ENCODE measurements around the gene RNF144B. TPM values are rescaled to one million over a fixed set of nuclear protein-coding genes. Genes with fewer than 3 reads are reported as not detected.

RNF144B gene
- total RNA-seq, 1 experiment from 2014 or later = 2.3 TPM

- H2BK120ac ChIP-seq (ENCODE audit: low read depth, low read length, poor library complexity, severe bottlenecking) = no peak overlapping the region
- no peak overlapping the region for H3K14ac ChIP-seq (ENCODE audit: insufficient read depth, low read length)
- H3K27me3 Mint-ChIP-seq (ENCODE audit: low read depth) = no peaks in the 10 kb centered on the region
- H3K18ac ChIP-seq (ENCODE audit: insufficient read length, low read depth, low read length) = peak overlapping the region; percentile 69
- no peak overlapping the region for H4K91ac ChIP-seq (ENCODE audit: insufficient read length, low read depth, low read length)
- no peak overlapping the region for H3K23ac ChIP-seq (ENCODE audit: insufficient read length, low read depth, low read length)
- H3K4me1 ChIP-seq (ENCODE audit: insufficient read depth, low read length) = no peaks in the 10 kb centered on the region
- H3K9ac ChIP-seq (ENCODE audit: extremely low read depth, insufficient read length, low read length) = no peak overlapping the region
- H4K5ac ChIP-seq (ENCODE audit: insufficient read length, low read depth, low read length) = no peak overlapping the region
- no peaks in the 10 kb centered on the region for H4K20me1 ChIP-seq (ENCODE audit: control insufficient read depth, insufficient read depth, insufficient read length)
- no peaks in the 10 kb centered on the region for H3K79me1 ChIP-seq (ENCODE audit: insufficient read depth, low read depth, low read length, poor library complexity, severe bottlenecking)
- H3T11ph ChIP-seq (ENCODE audit: low read length) = no peak overlapping the region
- no peak overlapping the region for H3K4ac ChIP-seq (ENCODE audit: low read depth, low read length)
- no peak overlapping the region for H3K27ac Mint-ChIP-seq
- H3K56ac ChIP-seq (ENCODE audit: insufficient read length, low read depth, low read length) = no peak overlapping the region
- no peak overlapping the region for H2AK5ac ChIP-seq (ENCODE audit: insufficient read length, low read length)
- H2BK5ac ChIP-seq (ENCODE audit: insufficient read length, low read length) = no peak overlapping the region
- H4K8ac ChIP-seq (replicated peaks; ENCODE audit: insufficient read length, low read depth, low read length) = no peak overlapping the region
- no peaks in the 10 kb centered on the region for H3K9me3 ChIP-seq (ENCODE audit: control insufficient read depth, low read depth, low read length)
- no peaks in the 10 kb centered on the region for H3K79me2 ChIP-seq (ENCODE audit: insufficient read depth, low read length)
- DNase-seq = no peak
- H2BK15ac ChIP-seq (ENCODE audit: low read depth, low read length) = no peak overlapping the region
- no peak overlapping the region for H3K4me2 ChIP-seq (ENCODE audit: insufficient read depth, insufficient read length, low read length)
- H3K4me3 Mint-ChIP-seq = no peak overlapping the region
- no CpG with 5 or more reads among the region's 15 CpGs for WGBS (ENCODE audit: extremely low coverage, insufficient read length, low lambda C conversion rate)
- H3K36me3 Mint-ChIP-seq (ENCODE audit: insufficient read depth in 1 of 3, low read depth in 3 of 3) = no peaks in the 10 kb centered on the region
- H3K23me2 ChIP-seq (ENCODE audit: insufficient read length, low read depth, low read length, poor library complexity, severe bottlenecking) = no peaks in the 10 kb centered on the region
- H3K27me3 ChIP-seq (ENCODE audit: insufficient read depth, low read length) = no peaks in the 10 kb centered on the region
- no peak overlapping the region for H3K27ac ChIP-seq (ENCODE audit: insufficient read length, low read depth, low read length)
- no peak for TF ChIP-seq CTCF (conservative IDR thresholded peaks at IDR 0.05)
- no peaks in the 10 kb centered on the region for H3K9me3 Mint-ChIP-seq
- H3K4me1 Mint-ChIP-seq = peaks cover 7% of the 10 kb centered on the region in 2 experiments
- H2BK20ac ChIP-seq (ENCODE audit: low read depth, low read length, poor library complexity, severe bottlenecking) = no peak overlapping the region
- H2AFZ ChIP-seq (ENCODE audit: low read length) = no peak overlapping the region
- H2BK12ac ChIP-seq (ENCODE audit: insufficient read length, low read depth, low read length) = peak overlapping the region; percentile 87
Observed at GRCh38 chr6:18471232-18471964, 84.2 kb downstream of the RNF144B start.

All from H9 (cell line).